Upper lobe of left lung (tissue), 4 donors: ENCODE results near the gene LRRD1.
"Not testable (repeated sequence)": the region's sequence is repeated elsewhere in the genome, so short reads cannot be mapped to it uniquely, and the experiment has no call there.

ENCODE experiments used
- POLR2A ChIP-seq, 4 donors: fragments of 450-650 bp; IDR thresholded peaks; one replicate each; pipeline ENCODE4 v1.5.1; 2016 to 2017; ENCODE audit warnings: antibody characterized with exemption in 4 of 4, mild to moderate bottlenecking in 2 of 4
- POLR2AphosphoS5 ChIP-seq, 2 donors: sonication (generic); formaldehyde crosslinking; IDR thresholded peaks; one replicate each; pipeline ENCODE4 v1.5.1; 2017; ENCODE audit warnings: antibody characterized with exemption in 2 of 2
- TF ChIP-seq, protein P1 (sequence below), 6 experiments: fragments of 450-650 bp in 4 of 6; fragments of 200-600 bp in 2 of 6; sonication (generic) in 2 of 6; IDR thresholded peaks; one replicate each; pipeline ENCODE4 v1.5.1; 2016 to 2019; ENCODE audit warnings: antibody characterized with exemption in 6 of 6

DNA sequence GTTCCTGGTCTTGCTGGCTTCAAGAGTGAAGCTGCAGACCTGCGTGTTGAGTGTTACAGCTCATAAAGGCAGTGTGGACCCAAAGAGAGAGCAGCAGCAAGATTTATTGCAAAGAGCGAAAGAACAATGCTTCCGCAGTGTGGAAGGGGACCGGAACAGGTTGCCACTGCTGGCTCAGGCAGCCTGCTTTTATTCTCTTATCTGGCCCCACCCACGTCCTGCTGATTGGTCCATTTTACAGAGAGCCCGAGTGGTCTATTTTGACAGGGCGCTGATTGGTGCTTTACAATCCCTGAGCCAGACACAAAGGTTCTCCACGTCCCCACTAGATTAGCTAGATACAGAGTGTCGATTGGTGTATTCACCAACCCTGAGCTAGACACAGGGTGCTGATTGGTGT lies 36.2 kb downstream of the LRRD1 start:
- TF ChIP-seq, protein P1, sequence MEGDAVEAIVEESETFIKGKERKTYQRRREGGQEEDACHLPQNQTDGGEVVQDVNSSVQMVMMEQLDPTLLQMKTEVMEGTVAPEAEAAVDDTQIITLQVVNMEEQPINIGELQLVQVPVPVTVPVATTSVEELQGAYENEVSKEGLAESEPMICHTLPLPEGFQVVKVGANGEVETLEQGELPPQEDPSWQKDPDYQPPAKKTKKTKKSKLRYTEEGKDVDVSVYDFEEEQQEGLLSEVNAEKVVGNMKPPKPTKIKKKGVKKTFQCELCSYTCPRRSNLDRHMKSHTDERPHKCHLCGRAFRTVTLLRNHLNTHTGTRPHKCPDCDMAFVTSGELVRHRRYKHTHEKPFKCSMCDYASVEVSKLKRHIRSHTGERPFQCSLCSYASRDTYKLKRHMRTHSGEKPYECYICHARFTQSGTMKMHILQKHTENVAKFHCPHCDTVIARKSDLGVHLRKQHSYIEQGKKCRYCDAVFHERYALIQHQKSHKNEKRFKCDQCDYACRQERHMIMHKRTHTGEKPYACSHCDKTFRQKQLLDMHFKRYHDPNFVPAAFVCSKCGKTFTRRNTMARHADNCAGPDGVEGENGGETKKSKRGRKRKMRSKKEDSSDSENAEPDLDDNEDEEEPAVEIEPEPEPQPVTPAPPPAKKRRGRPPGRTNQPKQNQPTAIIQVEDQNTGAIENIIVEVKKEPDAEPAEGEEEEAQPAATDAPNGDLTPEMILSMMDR (IDR thresholded peaks at IDR 0.05) = not testable (repeated sequence)
- TF ChIP-seq POLR2A, POLR2AphosphoS5 (IDR thresholded peaks at IDR 0.05): not testable (repeated sequence)
